Measurements from ENCODE around the gene ETDA.

GRCh38 chrX:135213200-135213844 is 38.5 kb upstream of the ETDA start:
- TF ChIP-seq POLR2A (IDR thresholded peaks at IDR 0.05) (no peak), CTCF (IDR thresholded peaks at IDR 0.05) (no peak)
